GM12891 (cell line): ENCODE results near the gene GNA14.

Source experiments
- PAX5 ChIP-seq: IDR thresholded peaks from 2 replicates; pipeline ENCODE4 v1.6.1; 2011; ENCODE audit warnings: low read length, moderate library complexity, mild to moderate bottlenecking; ENCODE audit not compliant: insufficient read depth, severe bottlenecking
- POLR2A ChIP-seq: IDR thresholded peaks from 2 replicates; pipeline ENCODE4 v1.6.1; 2011; ENCODE audit warnings: low read depth, low read length, control low read depth
- POLR2AphosphoS5 ChIP-seq: IDR thresholded peaks from 2 replicates; pipeline ENCODE4 v1.6.1; 2011; ENCODE audit warnings: low read depth, low read length, control low read depth
- POU2F2 ChIP-seq: IDR thresholded peaks from 2 replicates; pipeline ENCODE4 v1.6.1; 2011; ENCODE audit warnings: low read depth, mild to moderate bottlenecking, control low read depth, low read length, moderate library complexity
- SPI1 ChIP-seq: IDR thresholded peaks from 2 replicates; pipeline ENCODE4 v1.6.1; 2011; ENCODE audit warnings: low read depth, low read length, control low read depth
- TAF1 ChIP-seq: IDR thresholded peaks from 2 replicates; pipeline ENCODE4 v1.6.1; 2011; ENCODE audit warnings: low read depth, low read length, control low read depth

DNA sequence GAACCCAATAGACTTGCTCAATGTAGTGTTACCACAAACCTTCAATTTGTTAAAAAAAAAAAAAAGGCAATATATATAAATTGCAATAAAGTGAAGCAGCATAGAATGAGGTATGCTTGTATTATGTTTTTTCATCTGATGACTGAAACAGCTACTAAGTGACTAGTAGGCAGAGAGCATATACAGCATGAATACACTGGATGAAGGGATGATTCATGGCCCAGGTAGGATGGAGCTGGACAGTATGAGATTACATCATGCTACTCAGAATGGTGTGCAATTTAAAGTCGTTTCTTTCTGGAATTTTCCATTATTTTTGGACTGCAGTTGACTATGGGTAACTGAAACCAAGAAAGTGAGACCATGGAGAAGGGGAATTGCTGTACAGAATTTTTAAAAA is 161.2 kb downstream of the GNA14 start:
- TF ChIP-seq POLR2AphosphoS5 (no peak), POLR2A (no peak), PAX5 (no peak), TAF1 (no peak), POU2F2 (no peak), SPI1 (no peak)
